GM10266 (cell line): Measurements from ENCODE around the gene RIOK3.
"Not testable (repeated sequence)": the region's sequence is repeated elsewhere in the genome, so short reads cannot be mapped to it uniquely, and the experiment has no call there.

Source experiments
- DNase-seq: peaks from one replicate; pipeline ENCODE4 v3.0.0; 2012; ENCODE audit errors: extremely low spot score
- TF ChIP-seq, protein P1 (sequence below): IDR thresholded peaks from 2 replicates; pipeline ENCODE4 v1.5.1; 2012; ENCODE audit warnings: mild to moderate bottlenecking, low read depth; ENCODE audit not compliant: control insufficient read depth, insufficient read depth; ENCODE audit errors: missing control alignments

The RIOK3 gene

DNA sequence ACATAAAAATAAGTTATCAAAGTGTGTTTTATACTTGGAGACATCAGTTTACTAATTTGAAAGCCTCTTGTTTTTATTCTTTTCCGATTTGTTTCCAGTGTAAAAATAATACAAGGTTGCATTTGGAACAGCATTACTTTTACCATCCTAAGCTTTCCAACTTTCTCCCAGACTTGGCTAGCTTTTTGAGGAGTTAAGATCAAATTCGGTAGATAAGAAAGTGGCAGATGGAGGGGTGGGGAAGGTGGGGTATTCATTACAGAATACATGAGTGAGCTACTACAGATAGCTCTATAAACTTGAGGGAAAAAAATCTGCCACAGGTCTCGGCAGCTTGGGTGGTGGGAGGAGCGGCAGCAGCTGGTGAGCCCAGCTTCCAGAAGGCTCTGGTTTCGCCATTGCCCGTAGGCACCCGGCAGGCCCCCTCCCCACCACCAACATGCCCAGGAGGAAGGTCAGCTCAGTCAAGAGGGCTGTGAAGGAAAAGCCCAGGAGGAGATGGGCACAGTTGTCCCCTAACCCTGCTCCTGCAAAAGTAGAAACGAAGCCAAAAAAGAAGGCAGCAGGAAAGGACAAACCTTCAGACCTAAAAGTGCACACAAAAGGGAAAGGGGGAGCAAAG lies 31.6 kb downstream of the RIOK3 start:
- no peak for DNase-seq

DNA sequence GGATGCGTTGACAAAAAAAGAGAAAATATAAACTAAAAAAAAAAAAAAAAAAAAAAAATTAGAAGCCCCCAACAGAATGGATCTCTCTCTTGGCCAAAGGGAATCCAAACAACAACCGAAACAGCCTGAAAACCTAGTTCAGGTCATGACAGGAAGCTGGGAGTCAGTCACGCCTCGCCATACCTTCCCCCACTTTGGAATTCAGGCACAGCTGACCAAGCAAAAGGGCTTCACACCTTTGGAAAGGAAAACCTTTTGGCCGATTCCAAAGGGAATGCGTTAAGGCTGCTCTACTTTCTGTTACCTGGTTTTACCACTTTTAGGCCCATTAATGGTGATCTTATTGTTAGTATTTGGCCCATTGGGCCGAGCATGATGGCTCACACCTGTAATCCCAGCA lies 32.3 kb downstream of the RIOK3 start:
- TF ChIP-seq, protein P1, sequence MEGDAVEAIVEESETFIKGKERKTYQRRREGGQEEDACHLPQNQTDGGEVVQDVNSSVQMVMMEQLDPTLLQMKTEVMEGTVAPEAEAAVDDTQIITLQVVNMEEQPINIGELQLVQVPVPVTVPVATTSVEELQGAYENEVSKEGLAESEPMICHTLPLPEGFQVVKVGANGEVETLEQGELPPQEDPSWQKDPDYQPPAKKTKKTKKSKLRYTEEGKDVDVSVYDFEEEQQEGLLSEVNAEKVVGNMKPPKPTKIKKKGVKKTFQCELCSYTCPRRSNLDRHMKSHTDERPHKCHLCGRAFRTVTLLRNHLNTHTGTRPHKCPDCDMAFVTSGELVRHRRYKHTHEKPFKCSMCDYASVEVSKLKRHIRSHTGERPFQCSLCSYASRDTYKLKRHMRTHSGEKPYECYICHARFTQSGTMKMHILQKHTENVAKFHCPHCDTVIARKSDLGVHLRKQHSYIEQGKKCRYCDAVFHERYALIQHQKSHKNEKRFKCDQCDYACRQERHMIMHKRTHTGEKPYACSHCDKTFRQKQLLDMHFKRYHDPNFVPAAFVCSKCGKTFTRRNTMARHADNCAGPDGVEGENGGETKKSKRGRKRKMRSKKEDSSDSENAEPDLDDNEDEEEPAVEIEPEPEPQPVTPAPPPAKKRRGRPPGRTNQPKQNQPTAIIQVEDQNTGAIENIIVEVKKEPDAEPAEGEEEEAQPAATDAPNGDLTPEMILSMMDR: no peak
- DNase-seq: no peak

More for the DNA sequence above, 31.6 kb downstream of the RIOK3 start:
- TF ChIP-seq, protein P1: no peak

DNA sequence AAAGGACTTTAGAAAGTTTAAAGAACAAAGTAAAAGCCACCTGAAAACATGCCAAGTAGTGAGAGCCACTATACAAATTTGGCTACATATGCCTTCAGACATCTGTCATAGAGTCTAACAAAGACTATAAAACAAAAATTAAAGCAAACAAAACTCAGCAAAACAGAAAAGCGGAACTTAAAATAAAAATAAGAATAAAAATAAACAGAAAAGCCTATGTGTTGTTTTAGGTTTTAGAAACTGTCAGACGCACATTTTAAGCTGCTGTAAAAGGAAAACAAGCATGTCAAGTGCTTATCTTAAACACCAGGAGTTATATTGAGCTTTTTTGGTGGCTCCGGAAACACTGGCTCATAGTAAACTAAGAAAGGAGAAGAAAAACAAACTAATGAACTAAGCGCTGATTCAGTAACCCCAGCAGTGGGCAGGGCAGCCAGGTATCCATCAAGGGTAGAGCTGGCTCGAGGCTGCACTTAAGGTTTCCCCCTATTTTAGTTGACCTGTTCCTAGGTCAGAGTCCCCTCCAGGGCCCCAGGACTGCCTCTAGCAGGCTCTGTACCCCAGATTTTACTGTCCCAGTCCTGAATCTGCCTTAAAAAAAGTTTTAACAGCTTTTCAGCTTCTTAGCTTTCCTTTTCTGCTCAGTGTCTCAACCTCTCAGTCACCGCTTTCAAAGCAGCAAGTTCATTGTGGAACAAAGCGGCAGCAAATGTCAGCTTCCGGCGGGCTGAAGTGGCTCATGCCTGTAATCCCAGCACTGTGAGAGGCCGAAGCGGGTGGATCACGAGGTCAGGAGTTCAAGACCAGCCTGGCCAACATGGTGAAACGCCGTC lies 34.9 kb downstream of the RIOK3 start:
- TF ChIP-seq, protein P1: no peak
- peak; percentile 31 for DNase-seq

DNA sequence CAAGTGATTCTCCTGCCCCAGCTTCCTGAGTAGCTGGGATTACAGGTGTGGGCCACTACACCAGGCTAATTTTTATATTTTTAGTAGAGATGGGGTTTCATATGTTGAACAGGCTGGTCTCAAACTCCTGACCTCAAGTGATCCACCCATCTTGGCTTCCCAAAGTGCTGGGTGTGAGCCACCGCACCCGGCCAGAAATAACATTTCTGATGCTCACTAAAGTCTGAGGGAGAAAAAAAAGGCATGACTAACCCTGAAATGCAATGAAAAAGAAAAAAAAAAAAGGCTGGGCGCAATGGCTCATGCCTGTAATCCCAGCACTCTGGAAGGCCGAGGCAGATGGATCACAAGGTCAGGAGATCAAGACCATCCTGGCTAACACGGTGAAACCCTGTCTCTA lies 36.5 kb downstream of the RIOK3 start:
- DNase-seq: not testable (repeated sequence)

DNA sequence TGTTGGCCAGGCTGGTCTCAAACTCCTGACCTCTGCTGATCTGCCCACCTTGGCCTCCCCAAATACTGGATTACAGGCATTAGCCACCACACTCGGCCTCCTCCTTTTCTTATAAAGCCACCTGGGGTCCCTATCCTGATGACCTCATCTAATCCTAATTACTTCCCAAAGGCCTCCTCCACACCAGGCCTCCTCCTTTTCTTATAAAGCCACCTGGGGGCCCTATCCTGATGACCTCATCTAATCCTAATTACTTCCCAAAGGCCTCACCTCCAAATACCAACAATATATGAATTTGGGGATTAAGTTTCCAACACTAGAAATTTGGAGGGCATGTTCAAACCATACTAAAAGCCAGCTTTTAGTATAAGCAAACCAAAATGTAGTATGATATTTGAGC lies 40.6 kb downstream of the RIOK3 start:
- TF ChIP-seq, protein P1: no peak
- DNase-seq: no peak

DNA sequence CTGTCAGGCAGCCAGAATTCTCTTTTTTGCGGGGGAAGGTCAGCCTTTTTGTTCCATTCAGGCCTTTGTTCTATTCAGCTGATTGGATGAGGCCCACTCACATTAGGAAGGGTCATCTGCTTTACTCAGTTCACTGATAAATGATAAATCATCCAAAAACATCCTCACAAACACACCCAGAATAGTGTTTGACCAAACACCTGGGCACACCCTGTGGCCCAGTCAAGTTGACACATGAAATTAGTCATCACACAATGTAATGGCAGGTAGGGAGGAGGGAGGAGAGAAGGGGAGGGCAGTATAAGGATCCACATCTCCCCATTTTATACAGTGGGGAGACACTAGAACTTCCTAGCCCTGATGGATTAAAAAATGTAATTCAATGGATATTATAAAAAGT lies 41.9 kb downstream of the RIOK3 start:
- no peak for DNase-seq
- TF ChIP-seq, protein P1: no peak

DNA sequence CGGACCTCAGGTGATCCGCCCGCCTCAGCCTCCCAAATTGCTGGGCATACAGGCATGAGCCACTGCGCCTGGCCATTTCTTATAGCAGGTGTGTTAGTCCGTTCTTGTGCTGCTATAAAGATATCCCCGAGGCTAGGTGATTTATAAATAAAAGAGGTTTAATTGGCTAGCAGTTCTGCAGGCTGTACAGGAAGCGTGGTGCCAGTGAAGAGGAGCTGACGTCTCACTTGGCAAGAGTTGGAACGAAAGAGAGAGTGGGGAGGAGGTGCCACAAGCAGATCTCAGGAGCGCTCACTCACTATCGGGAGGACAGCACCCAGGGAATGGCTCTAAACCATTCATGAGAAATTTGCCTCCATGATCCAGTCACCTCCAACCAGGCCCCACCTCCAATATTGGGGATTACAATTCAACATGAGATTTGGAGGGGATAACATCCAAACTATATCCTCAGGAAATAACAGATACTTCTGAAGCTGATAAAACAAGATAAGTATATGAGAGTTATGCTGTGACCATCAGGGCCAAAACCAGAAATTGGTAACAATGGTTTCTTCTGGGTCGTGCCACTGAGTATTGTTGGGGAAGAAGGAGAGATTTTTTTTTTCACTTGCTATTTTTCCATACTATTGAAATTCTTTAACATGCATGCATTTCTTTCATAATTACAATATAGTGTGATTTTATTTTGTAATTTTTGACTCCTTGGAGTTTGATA lies 42.8 kb downstream of the RIOK3 start:
- no peak for DNase-seq
- TF ChIP-seq, protein P1: no peak
